HCT116 (cell line): ENCODE results near the gene SDK2. TPM values are rescaled to one million over a fixed set of nuclear protein-coding genes. Genes with fewer than 3 reads are reported as not detected.

ENCODE experiments used
- ATAC-seq: fragments of 200-7000 bp; cut with Tn5 transposase; 2 replicates; pipeline ENCODE4 v1.9.1; 2020; ENCODE audit warnings: mild to moderate bottlenecking, moderate library complexity
- BruUV-seq: library from RNA; stranded (reverse); fragments of 400-500 nt; replicated peaks from 2 replicates; lab custom pipeline; 2021; lab: Mats Ljungman, UMichigan
- CTCF ChIA-PET: fragments of 300-600 bp; sonication (Branson Sonifier 250); formaldehyde crosslinking; loops from one replicate; lab custom pipeline; 2021; ENCODE audit warnings: antibody characterized with exemption; lab: Charles Lee
- POLR2A ChIA-PET: fragments of 300-600, 350-600 bp; sonication (Branson Sonifier 250); formaldehyde crosslinking; loops from one replicate; lab custom pipeline; 2021; ENCODE audit warnings: antibody characterized with exemption; lab: Charles Lee
- RAD21 ChIA-PET, 2 experiments: fragments of 300-600 bp; sonication (Branson Sonifier 250); formaldehyde crosslinking; loops; one replicate each; lab custom pipeline; 2023; ENCODE audit warnings: low total read pairs in 2 of 2; ENCODE audit not compliant: uncharacterized antibody in 2 of 2, unreplicated experiment in 2 of 2, low non-redundant PET in 1 of 2; lab: Charles Lee
- DNase-seq: peaks from one replicate; pipeline ENCODE4 v3.0.0-alpha.2; 2010; ENCODE audit warnings: low read depth, low spot score
- H2AFZ ChIP-seq: fragments of 200-600 bp; shearing (Covaris generic), sonication (generic); 2 replicates; pipeline ENCODE4 v1.6.1; 2017; ENCODE audit warnings: low read depth, mixed run types, mixed read lengths, antibody characterized with exemption, low read length; ENCODE audit not compliant: poor library complexity, severe bottlenecking
- H3K27ac ChIP-seq: 2 replicates; pipeline ENCODE4 v1.5.1; 2012; ENCODE audit warnings: low read depth, low read length
- H3K27me3 ChIP-seq: fragments of 200-600 bp; sonication (generic); 2 replicates; pipeline ENCODE4 v1.6.1; 2016; ENCODE audit warnings: mixed run types, low read length, mixed read lengths; ENCODE audit not compliant: insufficient read depth
- H3K36me3 ChIP-seq, 2 experiments: fragments of 200-500 bp in 1 of 2; fragments of 200-600 bp in 1 of 2; sonication (Bioruptor generic) in 1 of 2; sonication (generic) in 1 of 2; 2 replicates each; pipeline versions ENCODE4 v1.5.1 to v1.6.1; 2014 to 2016; ENCODE audit warnings: low read length in 2 of 2, inconsistent platforms in 1 of 2, mixed read lengths in 1 of 2, mixed run types in 1 of 2; ENCODE audit not compliant: insufficient read depth in 2 of 2, control insufficient read depth in 1 of 2
- H3K4me1 ChIP-seq, 2 experiments: fragments of 200-600 bp in 1 of 2; sonication (generic) in 1 of 2; 2 replicates each; pipeline versions ENCODE4 v1.5.1 to v1.6.1; 2012 to 2017; ENCODE audit warnings: low read length in 2 of 2, inconsistent platforms in 1 of 2, mild to moderate bottlenecking in 1 of 2, mixed read lengths in 1 of 2, mixed run types in 1 of 2, moderate library complexity in 1 of 2; ENCODE audit not compliant: insufficient read depth in 2 of 2, control insufficient read depth in 1 of 2
- H3K4me2 ChIP-seq: fragments of 200-600 bp; sonication (generic); 2 replicates; pipeline ENCODE4 v1.6.1; 2017; ENCODE audit warnings: mixed run types, low read length, mixed read lengths
- H3K4me3 ChIP-seq, 2 experiments: fragments of 200-600 bp in 1 of 2; sonication (generic) in 1 of 2; replicated peaks in 1 of 2; 2 replicates each; pipeline ENCODE4 v1.5.1; 2011 to 2016; ENCODE audit warnings: low read length in 2 of 2, control low read depth in 1 of 2, low read depth in 1 of 2, mild to moderate bottlenecking in 1 of 2, mixed read lengths in 1 of 2, mixed run types in 1 of 2
- H3K79me2 ChIP-seq: fragments of 200-600 bp; sonication (generic); 2 replicates; pipeline ENCODE4 v1.6.1; 2017; ENCODE audit warnings: mild to moderate bottlenecking, mixed run types, low read length, moderate library complexity, mixed read lengths; ENCODE audit not compliant: insufficient read depth
- H3K9ac ChIP-seq: fragments of 200-600 bp; sonication (generic); 2 replicates; pipeline ENCODE4 v1.6.1; 2016; ENCODE audit warnings: low read length, mixed read lengths
- H3K9me2 ChIP-seq: fragments of 200-600 bp; sonication (generic), shearing (Covaris generic); 2 replicates; pipeline ENCODE4 v1.6.1; 2017; ENCODE audit warnings: mixed run types, mild to moderate bottlenecking, moderate library complexity; ENCODE audit not compliant: insufficient read depth
- H3K9me3 ChIP-seq, 2 experiments: fragments of 200-500 bp in 1 of 2; fragments of 200-600 bp in 1 of 2; sonication (Bioruptor generic) in 1 of 2; sonication (generic) in 1 of 2; 2 replicates each; pipeline ENCODE4 v1.6.1; 2014 to 2017; ENCODE audit warnings: low read length in 2 of 2, mixed read lengths in 2 of 2, inconsistent platforms in 1 of 2, low read depth in 1 of 2, mild to moderate bottlenecking in 1 of 2, mixed run types in 1 of 2, moderate library complexity in 1 of 2; ENCODE audit not compliant: control insufficient read depth in 1 of 2, insufficient read depth in 1 of 2
- H4K20me1 ChIP-seq: fragments of 200-600 bp; sonication (generic), shearing (Covaris generic); 2 replicates; pipeline ENCODE4 v1.6.1; 2017; ENCODE audit warnings: mixed run types, mild to moderate bottlenecking, moderate library complexity; ENCODE audit not compliant: insufficient read depth
- ATF3 ChIP-seq: IDR thresholded peaks from 2 replicates; pipeline ENCODE4 v1.6.1; 2012
- CEBPB ChIP-seq: IDR thresholded peaks from 2 replicates; pipeline ENCODE4 v1.6.1; 2012; ENCODE audit warnings: low read depth
- CTCF ChIP-seq, 3 experiments: fragments of 200-600 bp in 1 of 3; sonication (generic) in 1 of 3; IDR thresholded peaks in 2 of 3; conservative IDR thresholded peaks in 1 of 3; 2 replicates each; pipeline ENCODE4 v1.5.1; 2012 to 2017; ENCODE audit warnings: low read depth in 2 of 3, low read length in 2 of 3, antibody characterized with exemption in 1 of 3, borderline replicate concordance in 1 of 3, control low read depth in 1 of 3, mild to moderate bottlenecking in 1 of 3, mixed read lengths in 1 of 3, mixed run types in 1 of 3, moderate library complexity in 1 of 3; ENCODE audit not compliant: insufficient read depth in 1 of 3
- EGR1 ChIP-seq: IDR thresholded peaks from 2 replicates; pipeline ENCODE4 v1.6.1; 2012; ENCODE audit warnings: low read depth
- ELF1 ChIP-seq: IDR thresholded peaks from 2 replicates; pipeline ENCODE4 v1.6.1; 2012; ENCODE audit warnings: low read depth, borderline replicate concordance
- EZH2 ChIP-seq: fragments of 200-600 bp; sonication (generic); IDR thresholded peaks from 2 replicates; pipeline ENCODE4 v1.6.1; 2017; ENCODE audit warnings: antibody characterized with exemption, mixed run types
- EZH2phosphoT487 ChIP-seq: fragments of 200-600 bp; IDR thresholded peaks from 2 replicates; pipeline ENCODE4 v1.6.1; 2018; ENCODE audit warnings: antibody characterized with exemption, borderline replicate concordance
- FOSL1 ChIP-seq: IDR thresholded peaks from 2 replicates; pipeline ENCODE4 v1.6.1; 2012; ENCODE audit warnings: low read depth
- POLR2AphosphoS5 ChIP-seq: IDR thresholded peaks from 2 replicates; pipeline ENCODE4 v1.6.1; 2011; ENCODE audit warnings: mild to moderate bottlenecking, low read depth, low read length, moderate library complexity
- SIN3A ChIP-seq: IDR thresholded peaks from 2 replicates; pipeline ENCODE4 v1.6.1; 2012; ENCODE audit warnings: low read depth
- SRF ChIP-seq: IDR thresholded peaks from 2 replicates; pipeline ENCODE4 v1.6.1; 2012; ENCODE audit warnings: low read depth
- TCF7L2 ChIP-seq: IDR thresholded peaks from 2 replicates; pipeline ENCODE4 v1.7.0; 2011; ENCODE audit warnings: borderline replicate concordance, inconsistent platforms; ENCODE audit not compliant: insufficient read depth, insufficient read length; ENCODE audit errors: extremely low read depth
- YY1 ChIP-seq: IDR thresholded peaks from 2 replicates; pipeline ENCODE4 v1.6.1; 2011; ENCODE audit warnings: low read length, low read depth, moderate library complexity, mild to moderate bottlenecking; ENCODE audit not compliant: insufficient replicate concordance; ENCODE audit errors: extremely low read depth
- ZBTB33 ChIP-seq: IDR thresholded peaks from 2 replicates; pipeline ENCODE4 v1.6.1; 2011; ENCODE audit warnings: mild to moderate bottlenecking, low read length, moderate library complexity; ENCODE audit not compliant: insufficient replicate concordance; ENCODE audit errors: extremely low read depth
- ZFX ChIP-seq: fragments of 450-650 bp; IDR thresholded peaks from 2 replicates; pipeline ENCODE4 v1.6.1; 2017
- ZNF274 ChIP-seq: fragments of 200-500 bp; sonication (Bioruptor generic); IDR thresholded peaks from 2 replicates; pipeline ENCODE4 v1.6.1; 2014; ENCODE audit warnings: mild to moderate bottlenecking, low read depth, low read length, inconsistent platforms
- intact Hi-C: fragments of 100-400 bp; cut with micrococcal nuclease; formaldehyde crosslinking; loops from 2 replicates; pipeline ENCODE4 v1.10.0; 2022
- total RNA-seq: library from RNA; stranded (reverse); gene quantifications from one replicate; pipeline ENCODE4 v1.2.1, GENCODE V29; 2021; ENCODE audit not compliant: unreplicated experiment
- TF ChIP-seq, protein P1 (sequence below): IDR thresholded peaks from 2 replicates; pipeline ENCODE4 v1.6.1; 2012; ENCODE audit warnings: low read depth
- TF ChIP-seq, protein P2 (sequence below): IDR thresholded peaks from 2 replicates; pipeline ENCODE4 v1.6.1; 2012

Gene SDK2
- total RNA-seq, 1 experiment from 2014 or later = 0.10 TPM

GRCh38 chr17:73452009-73452408, 192.2 kb downstream of the SDK2 start:
- Histone ChIP-seq H3K9ac (no peak overlapping the region), H4K20me1 (no peaks in the 10 kb centered on the region), H3K27ac (no peak overlapping the region), H3K79me2 (no peaks in the 10 kb centered on the region), H3K9me2 (no peaks in the 10 kb centered on the region), H3K27me3 (0 out of 2 replicates have a peak, but pooled peaks cover 6% of the 10 kb centered on the region), H2AFZ (no peak overlapping the region), H3K9me3 (peaks cover 0 to 5% of the 10 kb centered on the region in 2 experiments; a peak in 1 of 4 replicates), H3K36me3 (no peaks in the 10 kb centered on the region), H3K4me2 (no peak overlapping the region), H3K4me3 (no peak overlapping the region), H3K4me1 (no peaks in the 10 kb centered on the region)
- RAD21 ChIA-PET = no interaction called here
- CTCF ChIA-PET = no interaction called here
- DNase-seq = no peak
- TF ChIP-seq ZNF274 = no peak
- TF ChIP-seq SIN3A = no peak
- no peak for TF ChIP-seq FOSL1
- no peak for TF ChIP-seq EZH2
- no peak for TF ChIP-seq ATF3
- TF ChIP-seq TCF7L2 = no peak
- TF ChIP-seq ELF1 = no peak
- TF ChIP-seq, protein P1, sequence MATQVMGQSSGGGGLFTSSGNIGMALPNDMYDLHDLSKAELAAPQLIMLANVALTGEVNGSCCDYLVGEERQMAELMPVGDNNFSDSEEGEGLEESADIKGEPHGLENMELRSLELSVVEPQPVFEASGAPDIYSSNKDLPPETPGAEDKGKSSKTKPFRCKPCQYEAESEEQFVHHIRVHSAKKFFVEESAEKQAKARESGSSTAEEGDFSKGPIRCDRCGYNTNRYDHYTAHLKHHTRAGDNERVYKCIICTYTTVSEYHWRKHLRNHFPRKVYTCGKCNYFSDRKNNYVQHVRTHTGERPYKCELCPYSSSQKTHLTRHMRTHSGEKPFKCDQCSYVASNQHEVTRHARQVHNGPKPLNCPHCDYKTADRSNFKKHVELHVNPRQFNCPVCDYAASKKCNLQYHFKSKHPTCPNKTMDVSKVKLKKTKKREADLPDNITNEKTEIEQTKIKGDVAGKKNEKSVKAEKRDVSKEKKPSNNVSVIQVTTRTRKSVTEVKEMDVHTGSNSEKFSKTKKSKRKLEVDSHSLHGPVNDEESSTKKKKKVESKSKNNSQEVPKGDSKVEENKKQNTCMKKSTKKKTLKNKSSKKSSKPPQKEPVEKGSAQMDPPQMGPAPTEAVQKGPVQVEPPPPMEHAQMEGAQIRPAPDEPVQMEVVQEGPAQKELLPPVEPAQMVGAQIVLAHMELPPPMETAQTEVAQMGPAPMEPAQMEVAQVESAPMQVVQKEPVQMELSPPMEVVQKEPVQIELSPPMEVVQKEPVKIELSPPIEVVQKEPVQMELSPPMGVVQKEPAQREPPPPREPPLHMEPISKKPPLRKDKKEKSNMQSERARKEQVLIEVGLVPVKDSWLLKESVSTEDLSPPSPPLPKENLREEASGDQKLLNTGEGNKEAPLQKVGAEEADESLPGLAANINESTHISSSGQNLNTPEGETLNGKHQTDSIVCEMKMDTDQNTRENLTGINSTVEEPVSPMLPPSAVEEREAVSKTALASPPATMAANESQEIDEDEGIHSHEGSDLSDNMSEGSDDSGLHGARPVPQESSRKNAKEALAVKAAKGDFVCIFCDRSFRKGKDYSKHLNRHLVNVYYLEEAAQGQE = no peak
- no peak for TF ChIP-seq YY1
- TF ChIP-seq EZH2phosphoT487 = no peak
- TF ChIP-seq ZBTB33 = no peak
- TF ChIP-seq ZFX = no peak
- no peak for TF ChIP-seq CEBPB
- no peak for TF ChIP-seq CTCF (IDR thresholded peaks at IDR 0.05 in 2 of 3, conservative IDR thresholded peaks at IDR 0.05 in 1 of 3; ENCODE audit: borderline replicate concordance in 1 of 3, insufficient read depth in 1 of 3, low read depth in 2 of 3, low read length in 2 of 3)
- no peak for TF ChIP-seq EGR1
- no peak for TF ChIP-seq SRF
- no peak for TF ChIP-seq POLR2AphosphoS5
- TF ChIP-seq, protein P2, sequence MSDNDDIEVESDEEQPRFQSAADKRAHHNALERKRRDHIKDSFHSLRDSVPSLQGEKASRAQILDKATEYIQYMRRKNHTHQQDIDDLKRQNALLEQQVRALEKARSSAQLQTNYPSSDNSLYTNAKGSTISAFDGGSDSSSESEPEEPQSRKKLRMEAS = no peak
- no TSS peak for BruUV-seq
- intact Hi-C loops = no loop called here
- no peak for ATAC-seq
- POLR2A ChIA-PET = no interaction called here
